Measurements from ENCODE around the gene FADS2.

- TF ChIP-seq, protein P1, sequence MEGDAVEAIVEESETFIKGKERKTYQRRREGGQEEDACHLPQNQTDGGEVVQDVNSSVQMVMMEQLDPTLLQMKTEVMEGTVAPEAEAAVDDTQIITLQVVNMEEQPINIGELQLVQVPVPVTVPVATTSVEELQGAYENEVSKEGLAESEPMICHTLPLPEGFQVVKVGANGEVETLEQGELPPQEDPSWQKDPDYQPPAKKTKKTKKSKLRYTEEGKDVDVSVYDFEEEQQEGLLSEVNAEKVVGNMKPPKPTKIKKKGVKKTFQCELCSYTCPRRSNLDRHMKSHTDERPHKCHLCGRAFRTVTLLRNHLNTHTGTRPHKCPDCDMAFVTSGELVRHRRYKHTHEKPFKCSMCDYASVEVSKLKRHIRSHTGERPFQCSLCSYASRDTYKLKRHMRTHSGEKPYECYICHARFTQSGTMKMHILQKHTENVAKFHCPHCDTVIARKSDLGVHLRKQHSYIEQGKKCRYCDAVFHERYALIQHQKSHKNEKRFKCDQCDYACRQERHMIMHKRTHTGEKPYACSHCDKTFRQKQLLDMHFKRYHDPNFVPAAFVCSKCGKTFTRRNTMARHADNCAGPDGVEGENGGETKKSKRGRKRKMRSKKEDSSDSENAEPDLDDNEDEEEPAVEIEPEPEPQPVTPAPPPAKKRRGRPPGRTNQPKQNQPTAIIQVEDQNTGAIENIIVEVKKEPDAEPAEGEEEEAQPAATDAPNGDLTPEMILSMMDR (IDR thresholded peaks at IDR 0.05; ENCODE audit: insufficient read depth, low read length, poor library complexity, severe bottlenecking), result no peak
- no peak for TF ChIP-seq EZH2phosphoT487 (conservative IDR thresholded peaks at IDR 0.05; ENCODE audit: low read length)
Observed at GRCh38 chr11:61907871-61908729, 80.0 kb downstream of the FADS2 start.

All from SU-DHL-6 (cell line).